Uterus (tissue), 4 donors: Measurements from ENCODE around the gene NDC80. TPM values are rescaled to one million over a fixed set of nuclear protein-coding genes. Genes with fewer than 3 reads are reported as not detected.
A peak's percentile ranks its signal among the peaks of the same experiment; 100 is the strongest.
"Not testable (repeated sequence)": the region's sequence is repeated elsewhere in the genome, so short reads cannot be mapped to it uniquely, and the experiment has no call there.

Source experiments
- DNase-seq, 2 donors: peaks; one replicate each; pipeline ENCODE4 v3.0.0-alpha.2; 2019 to 2020
- H3K27ac ChIP-seq, 2 donors: fragments of 200-600 bp; sonication (generic); 1 replicate in 1 of 2; 2 replicates in 1 of 2; pipeline ENCODE4 v1.5.1; 2016 to 2018
- H3K27me3 ChIP-seq, 2 donors: fragments of 200-600 bp; sonication (generic); one replicate each; pipeline ENCODE4 v1.5.1; 2018 to 2019; ENCODE audit warnings: control low read depth in 1 of 2
- H3K36me3 ChIP-seq, 2 donors: fragments of 200-600 bp; sonication (generic); one replicate each; pipeline ENCODE4 v1.5.1; 2019; ENCODE audit warnings: control low read depth in 1 of 2
- H3K4me1 ChIP-seq, 2 donors: fragments of 200-600 bp; sonication (generic); one replicate each; pipeline ENCODE4 v1.5.1; 2018 to 2019; ENCODE audit warnings: control low read depth in 1 of 2
- H3K4me3 ChIP-seq, 2 donors: fragments of 200-600 bp; sonication (generic); 1 replicate in 1 of 2; 2 replicates in 1 of 2; pipeline ENCODE4 v1.5.1; 2018 to 2019; ENCODE audit warnings: mild to moderate bottlenecking in 1 of 2
- H3K9me3 ChIP-seq, 2 donors: fragments of 200-600 bp; sonication (generic); one replicate each; pipeline ENCODE4 v1.5.1; 2019; ENCODE audit warnings: control low read depth in 1 of 2
- POLR2A ChIP-seq, 2 donors: fragments of 450-650 bp; IDR thresholded peaks; one replicate each; pipeline ENCODE4 v1.6.1; 2016; ENCODE audit warnings: antibody characterized with exemption in 2 of 2, mild to moderate bottlenecking in 1 of 2, moderate library complexity in 1 of 2
- intact Hi-C: fragments of 100-400 bp; cut with DNase I; formaldehyde crosslinking; loops from one replicate; pipeline ENCODE4 v1.15.1; 2023; ENCODE audit warnings: low total_unique reads
- small RNA-seq: library from RNA; depleted of rRNA; stranded (forward); fragments of <200 nt; gene quantifications from one replicate; pipeline ENCODE3, GENCODE V24; 2016
- total RNA-seq, 4 donors: library from RNA; depleted of rRNA in 3 of 4; stranded (reverse); fragments of >200 nt in 3 of 4; gene quantifications; one replicate each; pipeline versions ENCODE4 v1.1.0 to v1.2.4, GENCODE V29; 2014 to 2023
- TF ChIP-seq, protein P1 (sequence below), 4 experiments: fragments of 200-600 bp in 2 of 4; fragments of 450-650 bp in 2 of 4; sonication (generic) in 2 of 4; IDR thresholded peaks; one replicate each; pipeline ENCODE4 v1.5.1; 2016 to 2019; ENCODE audit warnings: antibody characterized with exemption in 4 of 4, mild to moderate bottlenecking in 2 of 4, moderate library complexity in 1 of 4
- donor health status: DM: yes; HTN: yes; CAD: no.

NDC80 gene
- total RNA-seq, 4 donors from 2014 or later: 0.26 to 21.2 (median 0.80) TPM

DNA sequence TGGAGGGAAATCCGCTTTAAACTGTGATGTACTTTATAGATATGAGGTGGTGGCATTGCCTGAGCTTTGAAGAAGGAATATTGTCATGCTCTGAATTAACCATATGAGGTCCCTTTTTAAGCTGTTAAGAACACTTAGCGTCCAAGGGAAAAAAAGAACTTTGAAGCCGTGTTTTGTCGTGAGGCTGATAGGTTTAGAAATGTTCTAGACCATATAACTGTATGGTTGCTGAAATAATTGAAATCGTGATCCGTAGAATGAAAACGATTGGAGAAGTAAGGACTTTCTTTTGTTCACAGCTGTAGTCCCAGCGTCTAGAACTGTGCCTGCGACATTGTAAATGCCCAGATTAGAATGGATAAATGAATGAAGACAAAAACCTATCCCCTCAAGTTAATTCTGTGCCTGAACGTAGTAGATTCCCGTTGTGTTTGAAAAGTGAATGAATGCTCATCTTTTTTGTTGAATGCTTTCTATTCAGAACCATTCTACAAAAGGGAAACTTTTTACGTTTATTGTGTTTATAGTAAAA, 85.7 kb downstream of the NDC80 start:
- no peak for DNase-seq
- H3K4me1 ChIP-seq: peaks cover 0 to 6% of the 10 kb centered on the region in 2 donors
- H3K4me3 ChIP-seq: peak overlapping the region; percentile 93 to 99
- intact Hi-C loops: loop anchor here (5.0 to 10.0 kb wide), 2 partner anchors 85 to 248 kb away; partner anchors contain the start of genes METTL4 and NDC80
- H3K9me3 ChIP-seq: no peaks in the 10 kb centered on the region
- TF ChIP-seq, protein P1, sequence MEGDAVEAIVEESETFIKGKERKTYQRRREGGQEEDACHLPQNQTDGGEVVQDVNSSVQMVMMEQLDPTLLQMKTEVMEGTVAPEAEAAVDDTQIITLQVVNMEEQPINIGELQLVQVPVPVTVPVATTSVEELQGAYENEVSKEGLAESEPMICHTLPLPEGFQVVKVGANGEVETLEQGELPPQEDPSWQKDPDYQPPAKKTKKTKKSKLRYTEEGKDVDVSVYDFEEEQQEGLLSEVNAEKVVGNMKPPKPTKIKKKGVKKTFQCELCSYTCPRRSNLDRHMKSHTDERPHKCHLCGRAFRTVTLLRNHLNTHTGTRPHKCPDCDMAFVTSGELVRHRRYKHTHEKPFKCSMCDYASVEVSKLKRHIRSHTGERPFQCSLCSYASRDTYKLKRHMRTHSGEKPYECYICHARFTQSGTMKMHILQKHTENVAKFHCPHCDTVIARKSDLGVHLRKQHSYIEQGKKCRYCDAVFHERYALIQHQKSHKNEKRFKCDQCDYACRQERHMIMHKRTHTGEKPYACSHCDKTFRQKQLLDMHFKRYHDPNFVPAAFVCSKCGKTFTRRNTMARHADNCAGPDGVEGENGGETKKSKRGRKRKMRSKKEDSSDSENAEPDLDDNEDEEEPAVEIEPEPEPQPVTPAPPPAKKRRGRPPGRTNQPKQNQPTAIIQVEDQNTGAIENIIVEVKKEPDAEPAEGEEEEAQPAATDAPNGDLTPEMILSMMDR (IDR thresholded peaks at IDR 0.05): no peak
- TF ChIP-seq POLR2A (IDR thresholded peaks at IDR 0.05): no peak
- H3K36me3 ChIP-seq: no peaks in the 10 kb centered on the region
- peak overlapping the region; percentile 98 to 100 for H3K27ac ChIP-seq
- no peaks in the 10 kb centered on the region for H3K27me3 ChIP-seq

DNA sequence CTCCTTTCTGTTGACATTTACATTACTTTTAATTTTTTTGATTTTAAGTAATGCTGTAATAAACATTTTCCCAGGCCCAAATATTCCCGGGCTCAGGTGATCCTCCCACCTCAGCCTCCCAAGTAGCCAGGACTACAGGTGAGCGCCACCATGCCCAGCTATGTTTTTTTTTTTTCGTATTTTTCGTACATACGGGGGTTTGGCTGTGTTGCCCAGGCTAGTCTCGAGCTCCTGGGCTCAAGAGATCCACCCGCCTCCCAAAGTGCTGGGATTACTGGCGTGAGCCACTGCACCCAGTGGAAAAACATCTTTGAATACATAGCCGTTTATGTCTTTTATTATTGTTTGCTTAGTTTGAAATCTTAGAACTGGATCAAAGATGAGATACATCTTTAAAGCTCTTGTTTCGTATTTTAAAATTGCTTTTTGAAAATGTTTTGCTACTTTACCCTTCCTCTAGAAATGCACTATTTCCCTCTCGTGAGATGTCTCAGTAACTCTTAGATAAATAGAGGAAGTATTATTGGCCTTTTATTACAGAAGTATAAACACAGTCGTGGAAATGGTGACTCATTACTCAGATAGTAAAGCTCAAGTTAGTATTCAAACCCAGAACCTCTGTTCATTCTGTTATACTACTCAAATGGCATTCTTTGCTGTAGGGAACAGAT, 86.6 kb downstream of the NDC80 start:
- no peaks in the 10 kb centered on the region for H3K27me3 ChIP-seq
- H3K9me3 ChIP-seq: no peaks in the 10 kb centered on the region
- H3K4me3 ChIP-seq: peak overlapping the region in 1 of 2 donors; percentile 2
- peak in 1 of 2 donors; percentile 24 for TF ChIP-seq POLR2A (IDR thresholded peaks at IDR 0.05)
- TF ChIP-seq, protein P1 (IDR thresholded peaks at IDR 0.05): no peak
- H3K36me3 ChIP-seq: no peaks in the 10 kb centered on the region
- no peak for DNase-seq
- peaks cover 0 to 6% of the 10 kb centered on the region in 2 donors for H3K4me1 ChIP-seq
- intact Hi-C loops: loop anchor here (5.0 to 10.0 kb wide), 2 partner anchors 86 to 247 kb away; partner anchors contain the start of genes METTL4 and NDC80
- H3K27ac ChIP-seq: peak overlapping the region; percentile 11 to 100

DNA sequence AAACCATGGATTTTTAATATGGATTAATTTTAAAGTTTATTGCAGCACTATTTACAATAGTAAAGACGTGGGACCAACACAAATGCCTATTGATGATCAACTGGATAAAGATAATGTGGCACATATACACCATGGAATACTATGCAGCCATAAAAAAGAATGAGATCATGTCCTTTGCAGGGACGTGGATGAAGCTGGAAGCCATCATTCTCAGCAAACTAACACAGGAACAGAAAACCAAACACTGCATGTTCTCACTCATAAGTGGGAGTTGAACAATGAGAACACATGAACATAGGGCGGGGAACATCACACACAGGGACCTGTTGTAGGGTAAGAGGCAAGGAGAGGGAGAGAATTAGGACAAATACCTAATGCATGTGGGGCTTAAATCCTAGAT, 89.5 kb downstream of the NDC80 start:
- H3K36me3 ChIP-seq, H3K4me1 ChIP-seq, H3K27me3 ChIP-seq, H3K27ac ChIP-seq, DNase-seq, H3K9me3 ChIP-seq, intact Hi-C loops, H3K4me3 ChIP-seq: not testable (repeated sequence)

DNA sequence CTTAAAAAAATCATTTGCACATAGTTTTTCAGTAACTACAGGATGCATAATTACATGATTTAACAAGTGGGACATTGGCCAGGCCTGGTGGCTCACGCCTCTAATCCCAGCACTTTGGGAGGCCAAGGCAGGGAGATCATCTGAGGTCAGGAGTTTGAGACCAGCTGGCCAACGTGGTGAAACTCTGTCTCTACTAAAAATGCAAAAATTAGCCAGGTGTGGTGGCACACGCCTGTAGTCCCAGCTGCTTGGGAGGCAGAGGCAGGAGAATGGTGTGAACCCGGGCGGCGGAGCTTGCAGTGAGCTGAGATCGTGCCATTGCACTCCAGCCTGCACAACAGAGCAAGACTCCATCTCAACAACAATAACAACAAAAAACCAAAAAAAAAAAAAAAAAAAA, 90.9 kb downstream of the NDC80 start:
- intact Hi-C loops, H3K4me1 ChIP-seq, H3K27ac ChIP-seq, DNase-seq, H3K27me3 ChIP-seq, H3K36me3 ChIP-seq, H3K9me3 ChIP-seq, H3K4me3 ChIP-seq: not testable (repeated sequence)

DNA sequence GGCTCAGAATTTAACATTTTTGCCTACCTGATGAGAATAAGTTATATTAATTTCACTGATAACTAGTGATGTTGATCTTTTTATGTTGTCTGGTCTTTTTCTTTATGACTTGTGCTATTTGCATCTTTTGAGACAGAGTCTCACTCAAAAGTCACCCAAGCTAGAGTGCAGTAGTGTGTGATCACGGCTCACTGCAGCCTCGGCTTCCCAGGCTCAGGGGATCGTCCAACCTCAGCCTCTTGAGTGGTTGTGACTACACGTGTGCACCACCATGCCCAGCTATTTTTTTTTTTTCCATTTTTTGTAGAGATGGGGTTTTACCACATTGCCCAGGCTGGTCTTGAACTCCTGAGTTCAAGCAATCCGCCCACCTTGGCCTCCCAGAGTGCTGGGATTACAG, 91.6 kb downstream of the NDC80 start:
- Histone ChIP-seq H3K36me3 (no peaks in the 10 kb centered on the region), H3K27ac (no peak overlapping the region), H3K9me3 (no peaks in the 10 kb centered on the region), H3K27me3 (no peaks in the 10 kb centered on the region), H3K4me1 (peaks cover 6% of the 10 kb centered on the region in 2 donors), H3K4me3 (no peak overlapping the region)
- intact Hi-C loops: no loop called here
- no peak for TF ChIP-seq POLR2A (IDR thresholded peaks at IDR 0.05)
- TF ChIP-seq, protein P1 (IDR thresholded peaks at IDR 0.05): no peak
- DNase-seq: no peak

Small RNAs within 50 kb of the gene (small RNA-seq; reads per million reads assigned to genes)
- gene RF00019: not detected
- not detected for gene RF01233
- gene RNU6-340P: not detected

Other genes with a start within 250 kb of the NDC80 start
- gene METTL4, start 52 bp upstream of the NDC80 start, total RNA-seq: 10 to 100 TPM in 3 of 4 donors, 1 to 10 TPM in 1; 6.7 to 22.9 (median 18.5) TPM
- gene SMCHD1, start 84.2 kb downstream of the NDC80 start, total RNA-seq: 100 to 1,000 TPM in 2 of 4 donors, 10 to 100 TPM in 2; 58.4 to 270 (median 98.6) TPM